GM12875 (cell line): Measurements from ENCODE around the gene ALAS1.

ENCODE experiments used
- H3K4me3 ChIP-seq: one replicate; pipeline ENCODE4 v1.5.1; 2011; ENCODE audit warnings: low read depth, low read length, control low read depth
- CTCF ChIP-seq: IDR thresholded peaks from 2 replicates; pipeline ENCODE4 v1.5.1; 2011; ENCODE audit warnings: low read depth, mild to moderate bottlenecking, control low read depth, inconsistent platforms, low read length, moderate library complexity, borderline replicate concordance; ENCODE audit not compliant: insufficient read depth

ALAS1 gene

GRCh38 chr3:52218026-52218425 lies 20.1 kb downstream of the ALAS1 start:
- no peak for TF ChIP-seq CTCF

GRCh38 chr3:52218454-52218853 lies 20.5 kb downstream of the ALAS1 start:
- no peak for TF ChIP-seq CTCF
- no peak overlapping the region for H3K4me3 ChIP-seq

More at GRCh38 chr3:52218026-52218425, 20.1 kb downstream of the ALAS1 start:
- no peak overlapping the region for H3K4me3 ChIP-seq

GRCh38 chr3:52218937-52219650 lies 21.1 kb downstream of the ALAS1 start:
- TF ChIP-seq CTCF = no peak
- H3K4me3 ChIP-seq = no peak overlapping the region

GRCh38 chr3:52220380-52221026 lies 22.5 kb downstream of the ALAS1 start:
- TF ChIP-seq CTCF = peak; percentile 97
- no peak overlapping the region for H3K4me3 ChIP-seq

GRCh38 chr3:52221141-52221562 lies 23.2 kb downstream of the ALAS1 start:
- TF ChIP-seq CTCF = no peak
- H3K4me3 ChIP-seq = no peak overlapping the region

GRCh38 chr3:52221563-52222318 lies 23.8 kb downstream of the ALAS1 start:
- no peak for TF ChIP-seq CTCF
- H3K4me3 ChIP-seq = no peak overlapping the region
